Measurements from ENCODE around the gene MAP3K13.

Gene MAP3K13

DNA sequence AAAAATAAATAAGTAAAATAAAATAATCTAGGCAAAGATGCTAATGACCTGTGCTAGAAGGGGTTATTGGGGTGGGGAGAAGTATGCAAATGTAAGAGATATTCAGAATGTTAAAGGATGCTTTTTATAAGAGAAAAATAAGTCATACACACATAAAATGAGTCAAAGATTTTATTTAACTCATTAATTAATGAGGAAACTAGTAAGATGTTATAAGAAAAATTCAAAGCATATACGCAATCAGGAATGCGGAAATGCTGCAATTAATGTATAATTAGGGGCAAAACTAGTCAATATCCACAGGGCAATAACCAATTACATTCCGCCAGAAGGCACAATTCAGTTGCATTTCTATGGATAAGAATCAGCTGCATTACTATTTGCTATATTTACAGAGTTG lies 30.1 kb downstream of the MAP3K13 start:
- no peaks in the 10 kb centered on the region for H3K9me2 ChIP-seq (replicated peaks; ENCODE audit: insufficient read depth, low read length)
- H3F3A ChIP-seq (ENCODE audit: insufficient read depth), result no peaks in the 10 kb centered on the region
- H3K27me3 ChIP-seq (ENCODE audit: low read length), result no peaks in the 10 kb centered on the region
- no peaks in the 10 kb centered on the region for H3K36me3 ChIP-seq (ENCODE audit: low read length)
- H3K4me2 ChIP-seq (ENCODE audit: low read depth, low read length, poor library complexity, severe bottlenecking), result no peak overlapping the region
- no peaks in the 10 kb centered on the region for H4K20me1 ChIP-seq (ENCODE audit: low read depth, low read length)
- no peaks in the 10 kb centered on the region for H3K9me3 ChIP-seq (ENCODE audit: insufficient read depth, low read length)
- H3K9ac ChIP-seq (ENCODE audit: low read length), result no peak overlapping the region
- H2AFZ ChIP-seq (ENCODE audit: low read depth, low read length, severe bottlenecking), result no peak overlapping the region
- H3K27ac ChIP-seq (ENCODE audit: low read depth, low read length), result no peak overlapping the region
- no peaks in the 10 kb centered on the region for H3K79me2 ChIP-seq (ENCODE audit: insufficient read depth, low read length)
- H3K4me3 ChIP-seq (ENCODE audit: insufficient read depth, low read length, poor library complexity, severe bottlenecking), result no peak overlapping the region
- TF ChIP-seq, protein P1, sequence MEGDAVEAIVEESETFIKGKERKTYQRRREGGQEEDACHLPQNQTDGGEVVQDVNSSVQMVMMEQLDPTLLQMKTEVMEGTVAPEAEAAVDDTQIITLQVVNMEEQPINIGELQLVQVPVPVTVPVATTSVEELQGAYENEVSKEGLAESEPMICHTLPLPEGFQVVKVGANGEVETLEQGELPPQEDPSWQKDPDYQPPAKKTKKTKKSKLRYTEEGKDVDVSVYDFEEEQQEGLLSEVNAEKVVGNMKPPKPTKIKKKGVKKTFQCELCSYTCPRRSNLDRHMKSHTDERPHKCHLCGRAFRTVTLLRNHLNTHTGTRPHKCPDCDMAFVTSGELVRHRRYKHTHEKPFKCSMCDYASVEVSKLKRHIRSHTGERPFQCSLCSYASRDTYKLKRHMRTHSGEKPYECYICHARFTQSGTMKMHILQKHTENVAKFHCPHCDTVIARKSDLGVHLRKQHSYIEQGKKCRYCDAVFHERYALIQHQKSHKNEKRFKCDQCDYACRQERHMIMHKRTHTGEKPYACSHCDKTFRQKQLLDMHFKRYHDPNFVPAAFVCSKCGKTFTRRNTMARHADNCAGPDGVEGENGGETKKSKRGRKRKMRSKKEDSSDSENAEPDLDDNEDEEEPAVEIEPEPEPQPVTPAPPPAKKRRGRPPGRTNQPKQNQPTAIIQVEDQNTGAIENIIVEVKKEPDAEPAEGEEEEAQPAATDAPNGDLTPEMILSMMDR (IDR thresholded peaks at IDR 0.05; ENCODE audit: insufficient read depth, low read length, poor library complexity, severe bottlenecking), result no peak
- TF ChIP-seq EZH2phosphoT487 (conservative IDR thresholded peaks at IDR 0.05; ENCODE audit: low read length), result no peak

DNA sequence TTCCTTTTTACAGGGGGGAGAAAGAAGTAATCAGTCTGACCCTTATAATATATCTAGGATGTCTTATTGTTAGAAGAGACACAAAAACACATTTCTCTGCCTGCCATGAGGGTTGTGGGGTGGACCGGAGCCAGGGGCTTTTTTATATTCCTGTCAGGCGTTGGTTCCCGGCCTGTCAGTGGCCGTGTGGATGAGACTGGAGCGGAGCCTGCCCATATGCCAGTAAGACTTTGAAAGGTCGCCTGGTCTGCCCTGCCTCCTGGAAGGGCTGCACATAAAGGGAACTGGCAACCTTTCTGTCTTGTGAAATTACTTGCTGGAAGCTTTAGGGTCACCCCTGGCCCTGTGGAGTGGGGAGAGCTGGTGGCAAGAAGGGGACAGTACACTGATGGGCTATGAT lies 34.7 kb downstream of the MAP3K13 start:
- Histone ChIP-seq H3K9ac (ENCODE audit: low read length) (no peak overlapping the region), H3K79me2 (ENCODE audit: insufficient read depth, low read length) (no peaks in the 10 kb centered on the region), H2AFZ (ENCODE audit: low read depth, low read length, severe bottlenecking) (no peak overlapping the region), H3K4me2 (ENCODE audit: low read depth, low read length, poor library complexity, severe bottlenecking) (no peak overlapping the region), H3K4me3 (ENCODE audit: insufficient read depth, low read length, poor library complexity, severe bottlenecking) (no peak overlapping the region), H3K9me3 (ENCODE audit: insufficient read depth, low read length) (no peaks in the 10 kb centered on the region), H3F3A (ENCODE audit: insufficient read depth) (no peaks in the 10 kb centered on the region), H3K27me3 (ENCODE audit: low read length) (no peaks in the 10 kb centered on the region), H4K20me1 (ENCODE audit: low read depth, low read length) (no peaks in the 10 kb centered on the region), H3K36me3 (ENCODE audit: low read length) (no peaks in the 10 kb centered on the region), H3K27ac (ENCODE audit: low read depth, low read length) (no peak overlapping the region), H3K9me2 (replicated peaks; ENCODE audit: insufficient read depth, low read length) (no peaks in the 10 kb centered on the region)
- no peak for TF ChIP-seq EZH2phosphoT487 (conservative IDR thresholded peaks at IDR 0.05; ENCODE audit: low read length)
- TF ChIP-seq, protein P1 (IDR thresholded peaks at IDR 0.05; ENCODE audit: insufficient read depth, low read length, poor library complexity, severe bottlenecking), result no peak

DNA sequence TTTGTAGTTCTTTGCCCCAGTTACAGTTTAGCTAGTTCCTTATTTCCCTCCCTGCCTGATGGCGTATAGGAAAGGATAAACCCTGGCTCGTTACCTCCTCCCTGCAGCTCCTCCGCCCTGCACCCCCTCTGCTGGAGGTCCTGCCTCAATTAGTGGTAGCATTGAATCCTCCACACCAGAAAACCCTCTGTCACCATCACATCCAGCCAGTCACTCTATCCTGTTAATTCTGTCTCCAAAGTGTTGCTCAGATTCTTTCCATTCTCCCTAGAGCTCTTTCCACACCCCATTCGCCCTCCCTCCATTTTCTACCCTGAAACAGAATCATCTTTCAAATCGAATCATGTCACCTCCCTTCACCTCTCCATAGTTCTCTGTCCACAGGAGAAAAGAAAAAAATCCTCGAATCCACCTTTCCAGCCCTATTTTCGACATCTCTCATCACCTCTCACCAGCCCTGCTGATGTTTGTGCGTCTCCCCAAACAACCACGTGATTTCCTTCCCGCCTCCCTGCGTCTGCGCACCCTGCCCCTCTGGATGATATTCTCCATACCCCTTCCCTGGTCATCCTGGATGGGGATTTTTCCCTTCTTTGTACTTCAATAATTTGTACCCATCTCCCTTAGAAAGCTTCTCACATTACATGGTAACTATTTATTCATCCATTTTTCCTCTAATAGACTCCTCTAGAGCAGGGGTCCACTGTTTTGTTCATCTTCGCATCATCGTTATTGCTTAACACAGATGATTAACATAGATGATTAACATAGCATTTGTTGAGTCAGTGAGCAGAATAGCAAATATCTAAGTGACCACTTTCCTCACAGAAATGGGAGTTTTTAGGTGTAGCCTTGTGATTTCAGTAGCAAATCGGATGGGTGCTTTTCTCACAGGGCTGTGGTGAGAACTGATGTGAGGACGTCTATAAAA lies 37.1 kb downstream of the MAP3K13 start:
- Histone ChIP-seq H3K9me3 (ENCODE audit: insufficient read depth, low read length) (no peaks in the 10 kb centered on the region), H3K36me3 (ENCODE audit: low read length) (no peaks in the 10 kb centered on the region), H3K9ac (ENCODE audit: low read length) (no peak overlapping the region), H3K79me2 (ENCODE audit: insufficient read depth, low read length) (no peaks in the 10 kb centered on the region), H3F3A (ENCODE audit: insufficient read depth) (no peaks in the 10 kb centered on the region), H3K9me2 (replicated peaks; ENCODE audit: insufficient read depth, low read length) (no peaks in the 10 kb centered on the region), H2AFZ (ENCODE audit: low read depth, low read length, severe bottlenecking) (no peak overlapping the region), H3K27me3 (ENCODE audit: low read length) (no peaks in the 10 kb centered on the region), H4K20me1 (ENCODE audit: low read depth, low read length) (no peaks in the 10 kb centered on the region), H3K4me3 (ENCODE audit: insufficient read depth, low read length, poor library complexity, severe bottlenecking) (no peak overlapping the region), H3K27ac (ENCODE audit: low read depth, low read length) (no peak overlapping the region), H3K4me2 (ENCODE audit: low read depth, low read length, poor library complexity, severe bottlenecking) (no peak overlapping the region)
- TF ChIP-seq EZH2phosphoT487 (conservative IDR thresholded peaks at IDR 0.05; ENCODE audit: low read length), result no peak
- TF ChIP-seq, protein P1 (IDR thresholded peaks at IDR 0.05; ENCODE audit: insufficient read depth, low read length, poor library complexity, severe bottlenecking), result no peak
